GM12865 (cell line): ENCODE results near the gene FCER1A.

Source experiments
- DNase-seq: peaks from one replicate; pipeline ENCODE4 v3.0.0; 2010; ENCODE audit warnings: low read depth
- H3K4me3 ChIP-seq: 2 replicates; pipeline ENCODE4 v1.5.1; 2011; ENCODE audit warnings: mild to moderate bottlenecking, low read depth, low read length, control low read depth
- TF ChIP-seq, protein P1 (sequence below): IDR thresholded peaks from 2 replicates; pipeline ENCODE4 v1.5.1; 2011; ENCODE audit warnings: low read length, control low read depth, low read depth, inconsistent platforms; ENCODE audit not compliant: insufficient read depth; ENCODE audit errors: missing control alignments

Gene FCER1A

DNA sequence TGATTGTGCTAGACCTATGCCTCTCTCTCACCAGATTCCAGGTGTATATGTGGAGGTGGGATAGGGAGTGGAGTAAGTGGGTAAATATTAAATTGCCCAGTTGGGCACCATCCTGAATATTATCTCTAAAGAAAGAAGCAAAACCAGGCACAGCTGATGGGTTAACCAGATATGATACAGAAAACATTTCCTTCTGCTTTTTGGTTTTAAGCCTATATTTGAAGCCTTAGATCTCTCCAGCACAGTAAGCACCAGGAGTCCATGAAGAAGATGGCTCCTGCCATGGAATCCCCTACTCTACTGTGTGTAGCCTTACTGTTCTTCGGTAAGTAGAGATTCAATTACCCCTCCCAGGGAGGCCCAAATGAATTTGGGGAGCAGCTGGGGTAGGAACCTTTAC, at the start of gene FCER1A:
Gene FCER1A (plus strand): TSS at position 242 of the 400 bp plus-strand sequence. CDS start 29 bp downstream, at position 271.
- no peak for DNase-seq
- TF ChIP-seq, protein P1, sequence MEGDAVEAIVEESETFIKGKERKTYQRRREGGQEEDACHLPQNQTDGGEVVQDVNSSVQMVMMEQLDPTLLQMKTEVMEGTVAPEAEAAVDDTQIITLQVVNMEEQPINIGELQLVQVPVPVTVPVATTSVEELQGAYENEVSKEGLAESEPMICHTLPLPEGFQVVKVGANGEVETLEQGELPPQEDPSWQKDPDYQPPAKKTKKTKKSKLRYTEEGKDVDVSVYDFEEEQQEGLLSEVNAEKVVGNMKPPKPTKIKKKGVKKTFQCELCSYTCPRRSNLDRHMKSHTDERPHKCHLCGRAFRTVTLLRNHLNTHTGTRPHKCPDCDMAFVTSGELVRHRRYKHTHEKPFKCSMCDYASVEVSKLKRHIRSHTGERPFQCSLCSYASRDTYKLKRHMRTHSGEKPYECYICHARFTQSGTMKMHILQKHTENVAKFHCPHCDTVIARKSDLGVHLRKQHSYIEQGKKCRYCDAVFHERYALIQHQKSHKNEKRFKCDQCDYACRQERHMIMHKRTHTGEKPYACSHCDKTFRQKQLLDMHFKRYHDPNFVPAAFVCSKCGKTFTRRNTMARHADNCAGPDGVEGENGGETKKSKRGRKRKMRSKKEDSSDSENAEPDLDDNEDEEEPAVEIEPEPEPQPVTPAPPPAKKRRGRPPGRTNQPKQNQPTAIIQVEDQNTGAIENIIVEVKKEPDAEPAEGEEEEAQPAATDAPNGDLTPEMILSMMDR = no peak
- H3K4me3 ChIP-seq = no peak within 1 kb of the TSS

DNA sequence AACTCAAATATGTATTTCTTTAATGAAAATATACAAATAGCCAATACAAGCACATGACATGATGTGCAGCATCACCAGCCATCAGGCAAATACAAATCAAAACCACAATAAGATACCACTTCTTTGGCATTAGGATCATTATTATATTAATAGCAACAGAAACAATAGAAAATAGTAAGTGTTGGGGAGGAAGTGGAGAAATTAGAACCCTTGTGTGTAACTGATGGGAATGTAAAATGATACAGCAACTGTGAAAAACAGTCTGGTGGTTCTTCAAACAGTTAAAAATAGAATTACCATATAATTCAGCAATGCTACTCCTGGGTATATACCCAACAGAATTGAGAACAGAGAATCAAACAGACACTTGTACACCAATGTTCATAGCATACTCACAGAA, 40.8 kb upstream of the FCER1A start:
- TF ChIP-seq, protein P1 = no peak
- DNase-seq = no peak
- H3K4me3 ChIP-seq = no peak overlapping the region

DNA sequence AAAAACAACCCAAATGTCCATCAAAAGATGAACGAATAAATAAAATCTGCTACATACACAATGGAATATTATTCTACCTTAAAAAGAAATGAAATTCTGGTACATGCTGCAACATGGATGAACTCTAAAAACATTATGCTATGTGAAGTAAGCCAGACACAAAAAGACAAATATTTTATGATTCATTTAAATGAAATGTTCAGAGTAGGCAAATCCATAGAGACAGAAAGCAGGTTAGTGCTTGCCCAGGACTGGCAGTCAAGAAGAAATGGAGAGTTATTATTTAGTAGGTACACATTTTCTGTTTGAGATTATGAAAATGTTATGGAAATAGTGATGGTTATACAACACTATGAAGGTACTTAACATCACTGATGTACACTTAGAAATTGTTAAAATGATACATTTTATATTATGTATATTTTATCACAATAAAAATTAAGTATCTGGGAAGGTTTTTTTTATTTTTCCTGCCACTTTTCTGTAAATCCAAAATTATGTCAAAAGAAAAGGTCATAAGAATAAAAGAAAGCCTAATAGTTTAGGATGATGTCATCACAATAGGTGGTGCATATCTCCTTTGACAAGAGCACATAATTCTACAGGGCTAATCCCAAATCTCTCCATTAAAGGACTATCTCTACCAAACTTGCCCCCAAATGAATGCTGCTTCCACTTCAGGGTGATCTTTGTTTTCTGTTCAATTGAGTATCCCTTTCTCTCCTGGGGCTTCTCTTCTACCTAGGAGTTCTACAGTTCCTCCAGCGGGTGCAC, 40.2 kb upstream of the FCER1A start:
- H3K4me3 ChIP-seq = no peak overlapping the region

DNA sequence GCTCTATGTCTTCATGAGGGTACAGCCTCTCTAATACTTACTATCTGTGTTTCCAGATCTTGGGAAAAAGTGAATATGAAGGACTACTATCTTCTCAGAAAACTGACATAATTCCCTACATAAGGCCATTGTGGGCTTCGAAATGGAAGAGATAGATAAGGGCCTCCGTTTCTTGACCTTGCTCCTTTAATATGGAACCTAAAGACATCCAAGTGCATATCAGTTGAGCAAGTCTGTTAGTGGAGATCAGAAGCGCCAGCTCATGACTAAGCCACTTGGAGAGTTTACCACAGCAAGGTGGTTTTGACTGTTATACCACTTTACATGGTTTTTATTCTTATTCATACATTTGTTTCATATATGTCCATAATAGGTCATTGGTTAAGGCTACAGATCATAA, 35.3 kb upstream of the FCER1A start:
- no peak for DNase-seq
- TF ChIP-seq, protein P1 = no peak
- no peak overlapping the region for H3K4me3 ChIP-seq

More for the DNA sequence above, 40.2 kb upstream of the FCER1A start:
- TF ChIP-seq, protein P1 = no peak
- no peak for DNase-seq

DNA sequence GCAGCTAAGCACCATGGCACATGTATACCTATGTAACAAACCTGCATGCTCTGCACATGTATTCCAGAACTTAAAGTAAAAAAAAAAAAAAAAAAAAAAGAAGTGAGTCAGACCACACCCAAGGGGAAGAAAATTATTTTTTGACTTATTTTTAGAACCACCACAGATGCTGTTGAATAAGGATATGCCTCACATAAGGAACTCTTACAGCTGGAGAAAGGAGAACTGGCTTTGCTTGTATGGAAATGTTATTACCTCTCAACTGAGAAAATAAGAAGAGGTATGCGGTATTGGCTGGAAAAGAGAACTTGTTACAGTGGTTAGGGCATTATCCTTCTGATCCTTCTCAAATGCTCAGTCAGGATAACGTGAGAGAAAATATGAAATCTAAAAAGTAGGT, 27.5 kb upstream of the FCER1A start:
- no peak overlapping the region for H3K4me3 ChIP-seq
- DNase-seq = no peak
- TF ChIP-seq, protein P1 = no peak

DNA sequence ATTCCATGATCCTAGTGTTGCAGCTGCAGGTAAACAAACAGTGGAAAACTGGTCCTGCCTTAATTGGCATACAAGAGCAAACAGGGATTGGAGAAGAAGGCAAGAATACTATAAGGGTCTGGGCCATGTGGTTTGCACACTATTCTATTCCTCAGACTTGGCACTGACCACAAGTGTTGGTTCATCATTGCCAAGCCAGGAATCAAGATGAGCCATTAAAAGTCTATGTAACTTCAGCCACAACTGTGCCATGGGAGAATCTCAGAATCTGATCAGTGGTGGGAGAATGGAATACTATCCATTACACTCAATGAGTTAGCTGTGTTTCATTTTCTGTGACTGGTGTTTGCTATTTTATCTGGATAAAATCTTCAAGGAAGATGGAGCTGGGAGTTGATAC, 26.2 kb upstream of the FCER1A start:
- no peak overlapping the region for H3K4me3 ChIP-seq
- TF ChIP-seq, protein P1 = no peak
- no peak for DNase-seq

DNA sequence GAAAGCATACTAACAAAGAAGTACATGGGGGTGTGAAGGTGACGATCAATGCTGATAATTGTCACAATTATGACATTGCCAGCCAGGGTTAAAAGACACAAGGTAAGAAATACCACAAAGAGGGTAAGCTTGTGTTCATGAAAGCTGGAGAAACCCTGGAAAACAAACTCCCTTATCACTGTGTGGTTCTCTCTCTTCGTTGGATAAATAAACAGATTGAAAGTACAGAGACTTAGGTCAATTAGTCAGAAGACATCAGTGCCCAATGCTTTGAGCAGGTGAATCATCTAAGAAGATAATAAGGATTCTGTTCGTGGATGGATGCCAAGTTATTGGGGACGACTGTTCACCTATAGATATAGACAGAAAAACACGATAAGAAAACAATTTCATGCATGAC, 22.4 kb upstream of the FCER1A start:
- DNase-seq = no peak
- TF ChIP-seq, protein P1 = no peak
- no peak overlapping the region for H3K4me3 ChIP-seq
